Esophagus squamous epithelium (tissue), 4 donors: ENCODE data around the gene IRF4.

Source experiments
- POLR2A ChIP-seq, 4 donors: fragments of 450-650 bp; IDR thresholded peaks; one replicate each; pipeline ENCODE4 v1.6.1; 2017; ENCODE audit warnings: antibody characterized with exemption in 4 of 4, mild to moderate bottlenecking in 4 of 4, moderate library complexity in 3 of 4
- TF ChIP-seq, protein P1 (sequence below), 6 experiments: fragments of 450-650 bp in 4 of 6; fragments of 200-600 bp in 2 of 6; sonication (generic) in 2 of 6; IDR thresholded peaks; one replicate each; pipeline ENCODE4 v1.5.1; 2016 to 2019; ENCODE audit warnings: antibody characterized with exemption in 6 of 6, mild to moderate bottlenecking in 4 of 6, moderate library complexity in 4 of 6

DNA sequence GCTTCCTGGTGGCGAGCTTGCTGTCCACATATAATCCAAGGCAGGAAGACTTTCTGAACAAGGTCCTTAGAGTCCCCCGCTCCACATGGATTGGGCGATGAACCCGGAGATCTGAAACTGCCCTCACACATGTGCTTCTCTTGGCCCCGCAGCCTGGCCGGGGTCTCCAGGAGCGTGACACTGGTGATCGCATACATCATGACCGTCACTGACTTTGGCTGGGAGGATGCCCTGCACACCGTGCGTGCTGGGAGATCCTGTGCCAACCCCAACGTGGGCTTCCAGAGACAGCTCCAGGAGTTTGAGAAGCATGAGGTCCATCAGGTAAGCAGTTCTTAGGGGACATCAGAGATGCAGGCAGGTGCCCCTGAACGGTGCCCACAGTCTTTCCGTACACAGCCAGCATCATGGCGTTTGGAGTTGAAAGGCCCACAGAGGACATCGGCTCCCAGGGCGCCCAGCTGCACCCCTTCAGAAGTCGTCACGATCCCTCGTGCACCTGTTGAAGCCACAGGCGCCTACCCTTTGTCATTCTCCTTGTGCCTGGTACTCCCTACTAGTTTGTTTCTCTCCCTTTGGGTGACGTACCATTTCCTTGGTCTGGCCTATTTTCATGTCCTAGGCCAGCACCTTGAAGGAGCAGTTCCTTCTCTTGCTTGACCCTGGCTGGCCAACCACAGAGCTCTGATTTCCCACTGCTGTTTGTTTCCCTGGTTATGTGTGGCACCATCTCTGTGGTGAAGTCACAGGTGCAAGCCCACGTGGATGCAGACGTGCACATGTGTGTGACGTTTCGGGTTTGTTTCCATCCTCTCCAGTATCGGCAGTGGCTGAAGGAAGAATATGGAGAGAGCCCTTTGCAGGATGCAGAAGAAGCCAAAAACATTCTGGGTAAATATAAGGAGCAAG, 43.3 kb upstream of the IRF4 start:
- TF ChIP-seq, protein P1, sequence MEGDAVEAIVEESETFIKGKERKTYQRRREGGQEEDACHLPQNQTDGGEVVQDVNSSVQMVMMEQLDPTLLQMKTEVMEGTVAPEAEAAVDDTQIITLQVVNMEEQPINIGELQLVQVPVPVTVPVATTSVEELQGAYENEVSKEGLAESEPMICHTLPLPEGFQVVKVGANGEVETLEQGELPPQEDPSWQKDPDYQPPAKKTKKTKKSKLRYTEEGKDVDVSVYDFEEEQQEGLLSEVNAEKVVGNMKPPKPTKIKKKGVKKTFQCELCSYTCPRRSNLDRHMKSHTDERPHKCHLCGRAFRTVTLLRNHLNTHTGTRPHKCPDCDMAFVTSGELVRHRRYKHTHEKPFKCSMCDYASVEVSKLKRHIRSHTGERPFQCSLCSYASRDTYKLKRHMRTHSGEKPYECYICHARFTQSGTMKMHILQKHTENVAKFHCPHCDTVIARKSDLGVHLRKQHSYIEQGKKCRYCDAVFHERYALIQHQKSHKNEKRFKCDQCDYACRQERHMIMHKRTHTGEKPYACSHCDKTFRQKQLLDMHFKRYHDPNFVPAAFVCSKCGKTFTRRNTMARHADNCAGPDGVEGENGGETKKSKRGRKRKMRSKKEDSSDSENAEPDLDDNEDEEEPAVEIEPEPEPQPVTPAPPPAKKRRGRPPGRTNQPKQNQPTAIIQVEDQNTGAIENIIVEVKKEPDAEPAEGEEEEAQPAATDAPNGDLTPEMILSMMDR (IDR thresholded peaks at IDR 0.05): no peak
- no peak for TF ChIP-seq POLR2A (IDR thresholded peaks at IDR 0.05)
